WTC11 (cell line): ENCODE data around the gene SLA2.

ENCODE experiments used
- TEAD1 ChIP-seq: sonication (generic); formaldehyde crosslinking; IDR thresholded peaks from 2 replicates; pipeline ENCODE4 v1.8.0; 2022; ENCODE audit warnings: mild to moderate bottlenecking, missing genetic modification reagents
- TF ChIP-seq, protein P1 (sequence below): fragments of 200-600 bp; IDR thresholded peaks from 2 replicates; pipeline ENCODE4 v1.8.0; 2022; ENCODE audit warnings: antibody characterized with exemption

DNA sequence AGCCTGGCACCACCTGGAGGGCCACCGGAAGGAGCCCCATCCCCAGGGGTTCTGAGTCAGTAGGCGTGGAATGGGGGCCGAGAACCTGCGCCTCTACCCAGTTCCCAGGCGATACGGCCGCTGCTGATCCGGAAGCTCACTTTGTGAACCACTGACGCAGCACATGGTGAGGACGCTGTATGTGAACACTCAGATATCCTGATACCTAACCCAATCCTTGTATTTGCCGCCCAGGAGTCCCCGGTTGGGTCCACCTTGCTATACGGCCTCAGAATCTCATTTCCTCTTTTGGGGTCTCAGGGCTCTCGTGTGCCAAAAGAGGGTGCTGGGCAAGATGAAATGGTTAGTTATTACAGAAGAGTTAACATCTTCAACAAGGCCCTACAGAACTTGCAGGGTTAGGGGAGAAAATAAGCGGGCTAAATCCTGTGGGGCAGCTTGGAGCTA is 41.0 kb downstream of the SLA2 start:
- TF ChIP-seq, protein P1, sequence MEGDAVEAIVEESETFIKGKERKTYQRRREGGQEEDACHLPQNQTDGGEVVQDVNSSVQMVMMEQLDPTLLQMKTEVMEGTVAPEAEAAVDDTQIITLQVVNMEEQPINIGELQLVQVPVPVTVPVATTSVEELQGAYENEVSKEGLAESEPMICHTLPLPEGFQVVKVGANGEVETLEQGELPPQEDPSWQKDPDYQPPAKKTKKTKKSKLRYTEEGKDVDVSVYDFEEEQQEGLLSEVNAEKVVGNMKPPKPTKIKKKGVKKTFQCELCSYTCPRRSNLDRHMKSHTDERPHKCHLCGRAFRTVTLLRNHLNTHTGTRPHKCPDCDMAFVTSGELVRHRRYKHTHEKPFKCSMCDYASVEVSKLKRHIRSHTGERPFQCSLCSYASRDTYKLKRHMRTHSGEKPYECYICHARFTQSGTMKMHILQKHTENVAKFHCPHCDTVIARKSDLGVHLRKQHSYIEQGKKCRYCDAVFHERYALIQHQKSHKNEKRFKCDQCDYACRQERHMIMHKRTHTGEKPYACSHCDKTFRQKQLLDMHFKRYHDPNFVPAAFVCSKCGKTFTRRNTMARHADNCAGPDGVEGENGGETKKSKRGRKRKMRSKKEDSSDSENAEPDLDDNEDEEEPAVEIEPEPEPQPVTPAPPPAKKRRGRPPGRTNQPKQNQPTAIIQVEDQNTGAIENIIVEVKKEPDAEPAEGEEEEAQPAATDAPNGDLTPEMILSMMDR, result no peak
- no peak for TF ChIP-seq TEAD1 (CRISPR knock-in tag)
